ENCODE measurements around the gene B3GALT5.

B3GALT5 gene

DNA sequence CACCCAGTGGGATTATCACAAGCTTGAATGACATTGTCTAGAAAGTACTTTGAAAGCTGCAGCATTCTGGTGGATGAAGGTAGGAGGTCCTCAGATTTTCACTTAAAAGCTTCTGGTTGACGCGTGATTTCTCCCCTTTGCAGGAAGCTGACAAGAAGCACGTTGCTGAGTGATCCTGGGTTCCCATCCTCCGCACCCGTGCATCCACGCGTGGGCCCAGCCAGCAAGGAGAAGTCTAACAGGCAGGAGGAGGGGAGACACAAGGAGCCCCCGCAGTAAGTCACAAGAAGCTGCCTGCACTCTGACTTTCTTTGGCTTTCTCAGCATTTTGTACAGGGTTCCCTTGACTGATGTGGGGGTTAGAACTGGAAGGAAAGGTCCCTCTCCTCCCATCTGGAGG lies 7.8 kb upstream of the B3GALT5 start:
- no peak for DNase-seq (ENCODE audit: low spot score)

DNA sequence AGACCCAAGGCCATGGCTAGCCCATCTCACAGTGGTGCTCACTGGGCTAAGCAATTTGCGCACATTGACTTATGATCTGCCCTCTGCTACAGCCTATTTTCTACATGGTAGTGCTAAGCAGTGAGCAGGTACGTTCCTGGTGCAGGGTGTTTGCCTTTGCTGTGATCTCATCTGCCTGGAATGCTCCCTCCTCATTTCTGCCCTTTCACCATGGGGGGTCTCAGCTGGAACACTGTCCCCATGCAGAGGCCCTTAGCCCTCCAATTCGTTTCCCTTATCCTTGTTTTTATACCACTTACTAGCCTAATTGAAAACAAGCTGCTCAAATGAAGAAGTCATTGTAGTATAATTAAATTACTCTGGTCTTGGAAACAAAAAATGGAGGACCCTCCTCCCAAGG lies 2.0 kb upstream of the B3GALT5 start:
- DNase-seq (ENCODE audit: low spot score), result no peak

DNA sequence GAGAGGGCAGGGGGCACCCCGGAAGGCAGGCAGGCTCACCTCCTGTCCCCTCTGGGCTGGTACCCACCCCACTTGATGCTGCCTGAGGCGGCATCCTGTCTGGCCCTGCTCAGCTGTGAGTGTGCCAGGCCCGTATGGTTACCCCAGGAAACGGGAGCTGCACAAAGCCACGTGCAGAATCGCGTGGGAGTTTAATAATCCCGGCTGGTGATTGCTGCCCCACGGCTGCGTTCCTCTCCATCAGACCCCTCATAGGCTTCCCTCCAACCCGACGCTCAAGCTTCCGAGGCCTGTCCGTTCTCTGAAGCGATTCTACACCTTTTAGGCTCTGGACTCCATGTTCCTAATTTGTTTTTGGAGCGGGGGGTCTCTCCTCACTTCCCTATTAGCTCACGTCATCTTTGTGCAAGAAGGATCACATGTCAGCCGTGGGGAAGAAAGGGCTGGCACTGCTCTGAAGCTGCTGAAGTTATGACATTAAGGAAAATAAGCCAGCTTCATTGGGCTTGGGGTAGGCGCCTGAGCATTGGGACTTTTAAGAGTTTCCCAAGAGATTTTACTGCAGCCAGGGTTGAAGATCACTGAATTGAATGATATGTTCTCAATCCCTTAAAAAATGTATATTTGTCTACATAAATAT lies 1.1 kb upstream of the B3GALT5 start:
- DNase-seq (ENCODE audit: low spot score), result no peak

DNA sequence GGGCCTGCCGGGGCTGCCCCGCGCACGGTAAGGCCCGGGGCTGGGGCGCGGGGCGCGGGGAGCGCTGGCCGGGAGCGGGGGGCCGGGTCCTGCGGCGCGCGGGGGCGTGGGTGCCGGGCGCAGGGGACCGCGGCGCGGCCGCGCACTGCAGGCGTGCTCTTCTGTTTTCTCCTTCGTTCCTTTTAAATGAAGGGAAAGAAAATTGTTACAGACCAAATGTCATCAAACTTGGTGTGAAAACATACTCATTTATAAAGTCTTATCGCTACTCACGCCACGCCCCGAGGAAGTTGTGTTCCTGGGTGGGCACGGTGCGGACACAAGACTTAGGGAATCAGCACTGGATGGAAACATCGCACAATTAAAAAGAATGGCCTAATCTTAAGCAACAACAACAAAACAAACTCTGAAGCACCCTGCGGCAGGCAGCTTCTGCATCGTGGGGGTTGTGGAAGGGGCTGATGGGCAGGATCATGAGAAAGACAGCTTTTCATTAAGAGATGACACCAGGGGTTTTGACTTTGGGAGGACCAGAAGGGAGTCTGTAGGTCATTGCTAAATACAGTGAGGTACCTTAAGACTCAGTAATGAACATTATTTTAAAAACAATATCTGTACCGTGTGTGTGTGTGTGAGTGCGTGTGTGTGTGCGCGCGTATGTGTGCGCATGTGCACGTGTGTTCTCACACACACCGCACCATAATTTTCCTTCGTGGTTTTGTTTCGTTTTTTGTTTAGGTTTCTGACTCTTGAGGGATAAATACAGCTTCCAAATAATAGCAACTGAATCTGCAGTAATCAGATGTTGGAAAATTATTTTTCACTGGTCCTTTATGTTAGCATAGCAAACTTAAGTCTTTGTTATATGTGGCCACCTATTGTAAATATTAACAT lies 548 bp downstream of the B3GALT5 start:
- DNase-seq (ENCODE audit: low spot score), result no peak

DNA sequence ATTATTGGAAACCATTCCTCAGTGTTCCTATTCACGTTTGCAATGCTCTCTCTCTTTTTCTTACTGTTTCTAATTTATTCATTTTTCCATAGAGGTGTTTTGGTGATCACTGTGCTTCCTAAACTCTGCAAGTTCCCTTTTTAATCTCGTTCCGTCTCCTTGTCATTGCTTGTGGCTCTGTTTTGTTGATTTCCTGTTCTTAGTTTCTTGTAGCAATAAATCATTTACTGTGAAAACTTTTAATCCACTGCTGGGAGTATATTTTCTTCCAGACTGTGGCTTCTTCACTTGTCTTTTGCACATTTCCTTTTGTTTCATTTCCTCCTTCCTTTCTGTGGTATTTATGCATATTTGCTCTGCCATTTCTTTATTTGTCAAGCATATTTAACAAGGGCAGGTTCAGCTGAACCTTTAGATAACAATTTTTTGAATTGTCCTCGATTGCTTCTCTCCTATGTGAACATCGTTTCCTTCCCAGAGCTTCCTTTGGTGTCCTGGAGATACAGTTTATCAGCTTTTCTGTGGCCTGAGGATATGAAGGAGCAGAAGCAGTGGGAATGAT lies 3.6 kb downstream of the B3GALT5 start:
- no peak for DNase-seq (ENCODE audit: low spot score)

DNA sequence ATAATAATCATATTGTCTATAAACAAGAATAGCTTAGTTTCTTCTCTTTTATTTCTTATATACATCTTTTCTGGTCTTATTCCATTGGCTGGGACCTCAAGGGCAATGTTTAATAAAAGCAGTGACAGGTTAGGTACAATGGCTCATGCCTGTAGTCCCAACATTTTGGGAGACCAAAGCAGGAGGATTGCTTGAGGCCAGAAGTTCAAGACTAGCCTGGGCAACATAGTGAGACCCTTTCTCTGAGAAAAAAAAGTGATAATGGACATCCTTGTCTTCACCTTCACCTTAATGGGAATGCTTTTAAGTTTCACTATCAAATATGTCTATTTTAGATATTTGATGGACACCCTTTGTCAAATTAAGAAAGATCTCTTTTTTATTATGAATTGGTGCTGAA lies 8.1 kb downstream of the B3GALT5 start:
- no peak for DNase-seq (ENCODE audit: low spot score)

DNA sequence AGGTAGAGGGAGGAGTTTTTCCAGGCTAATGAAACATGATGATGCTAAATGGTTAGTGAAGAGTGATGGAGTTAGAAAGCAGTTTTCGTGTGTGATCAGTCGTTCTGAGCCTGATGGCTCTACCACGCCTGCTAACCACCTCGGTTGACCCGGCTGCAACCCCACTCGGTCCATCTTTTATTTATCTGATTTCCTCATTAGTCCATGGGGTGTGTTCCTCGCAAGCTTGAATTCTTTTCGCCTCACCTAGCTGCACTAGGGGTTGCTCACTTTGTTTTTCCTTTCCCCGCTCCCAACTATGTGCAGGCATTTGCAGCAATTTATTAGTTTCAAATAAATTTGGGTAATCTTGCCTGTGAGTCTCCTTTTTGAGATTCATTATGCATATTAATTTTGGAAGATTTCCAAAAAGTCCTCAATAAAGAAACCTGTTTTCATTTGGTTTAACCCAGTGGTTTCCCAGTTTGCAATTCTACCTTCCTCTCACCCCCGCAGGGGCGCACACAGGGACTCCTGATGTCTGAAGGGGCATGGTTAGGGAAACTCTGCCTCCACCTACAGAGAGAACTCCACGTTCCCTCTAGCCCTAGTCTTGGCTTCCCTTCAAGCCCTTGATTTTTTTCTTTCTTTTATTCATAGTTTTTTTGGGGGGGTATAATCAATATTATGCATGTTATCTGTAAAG lies 12.6 kb downstream of the B3GALT5 start:
- no peak for DNase-seq (ENCODE audit: low spot score)

DNA sequence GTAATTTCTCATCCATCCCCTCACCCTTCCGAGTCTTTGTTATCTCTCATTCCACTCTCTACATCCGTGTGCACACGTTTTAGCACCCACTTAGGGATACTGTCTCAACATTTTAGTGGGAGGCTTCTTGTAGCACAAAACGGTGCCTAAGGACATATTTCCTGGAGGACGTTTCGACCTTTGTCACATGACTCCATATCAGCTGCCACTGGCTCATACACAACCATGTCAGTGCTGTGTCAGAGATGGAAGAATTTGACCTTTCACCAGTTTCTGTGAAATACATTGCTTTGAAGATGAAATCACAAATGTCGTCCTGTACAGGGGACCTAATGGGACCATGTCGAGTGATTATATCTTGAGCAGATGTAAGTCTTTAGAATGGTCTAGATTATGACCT lies 15.6 kb downstream of the B3GALT5 start:
- no peak for DNase-seq (ENCODE audit: low spot score)

DNA sequence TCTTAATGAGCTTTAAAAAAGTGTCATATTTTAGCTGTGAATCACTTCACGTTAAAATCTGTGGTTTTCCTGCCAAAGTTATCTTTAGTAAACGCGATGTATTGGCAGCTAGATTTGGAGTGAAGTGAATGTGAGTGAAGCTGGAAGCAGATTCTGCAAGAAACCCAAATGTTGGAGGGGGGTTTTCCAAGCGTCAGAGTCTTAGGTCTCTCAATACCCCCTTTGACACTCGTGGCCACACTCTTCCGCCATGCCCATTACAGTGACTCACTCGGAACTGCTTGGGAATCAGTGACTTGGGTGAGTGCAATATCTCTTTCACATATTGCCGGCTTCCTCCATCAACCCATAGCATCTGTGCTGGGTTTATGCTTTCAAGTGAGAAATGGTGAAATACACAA lies 17.5 kb downstream of the B3GALT5 start:
- DNase-seq (ENCODE audit: low spot score), result no peak

DNA sequence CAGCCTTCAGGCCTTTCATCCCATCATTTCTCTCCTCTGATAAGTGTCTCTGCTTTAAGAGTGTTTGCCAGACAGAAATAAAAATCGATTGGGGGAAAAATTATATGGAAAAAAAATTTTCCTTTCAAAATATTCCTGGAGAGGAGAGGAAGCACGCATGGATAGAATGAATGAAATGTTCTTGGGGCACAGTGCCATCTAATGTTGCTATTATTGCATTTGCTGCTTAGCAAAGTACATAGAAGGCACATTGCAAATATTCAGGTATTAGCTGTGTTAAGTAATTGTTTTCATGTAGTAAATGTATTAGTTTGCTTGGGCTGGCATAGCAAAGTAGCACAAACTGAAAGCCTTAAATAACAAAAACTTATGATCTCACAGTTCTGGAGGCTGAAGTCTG lies 18.1 kb downstream of the B3GALT5 start:
- no peak for DNase-seq (ENCODE audit: low spot score)

DNA sequence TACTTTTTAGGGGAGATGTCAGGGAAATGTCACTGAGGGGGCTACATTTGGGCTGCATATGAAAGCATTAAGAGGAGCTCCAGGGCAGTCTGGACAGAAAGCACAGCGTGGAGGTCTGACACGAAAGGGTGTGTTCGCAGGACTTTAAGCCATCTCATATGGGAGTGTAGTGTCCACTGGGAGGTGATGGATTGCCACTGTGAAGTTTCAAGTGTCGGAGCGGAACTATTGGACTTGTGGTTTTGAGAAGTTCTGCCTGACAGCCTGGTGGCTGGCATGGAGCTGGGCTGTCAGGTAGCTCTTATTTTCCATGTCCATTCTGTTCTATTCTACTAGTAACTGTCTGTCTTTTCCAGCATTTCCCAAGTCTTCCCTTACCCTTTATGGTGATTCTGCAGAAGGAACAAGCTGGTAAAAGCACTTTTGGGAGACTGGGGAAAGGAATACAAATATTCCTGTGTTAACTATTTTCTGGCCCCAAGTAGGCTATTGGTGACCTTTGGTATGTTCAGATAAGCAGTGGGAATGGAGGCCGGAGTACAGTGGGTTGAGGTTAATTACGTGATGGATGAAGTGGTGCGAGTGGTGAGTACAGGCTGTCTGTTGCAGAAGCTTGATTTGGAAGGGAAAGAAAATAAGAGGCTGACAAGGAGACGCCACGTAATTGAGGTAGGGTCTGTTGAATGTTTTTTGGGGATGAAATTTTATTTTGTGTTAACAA lies 19.3 kb downstream of the B3GALT5 start:
- DNase-seq (ENCODE audit: low spot score), result no peak

DNA sequence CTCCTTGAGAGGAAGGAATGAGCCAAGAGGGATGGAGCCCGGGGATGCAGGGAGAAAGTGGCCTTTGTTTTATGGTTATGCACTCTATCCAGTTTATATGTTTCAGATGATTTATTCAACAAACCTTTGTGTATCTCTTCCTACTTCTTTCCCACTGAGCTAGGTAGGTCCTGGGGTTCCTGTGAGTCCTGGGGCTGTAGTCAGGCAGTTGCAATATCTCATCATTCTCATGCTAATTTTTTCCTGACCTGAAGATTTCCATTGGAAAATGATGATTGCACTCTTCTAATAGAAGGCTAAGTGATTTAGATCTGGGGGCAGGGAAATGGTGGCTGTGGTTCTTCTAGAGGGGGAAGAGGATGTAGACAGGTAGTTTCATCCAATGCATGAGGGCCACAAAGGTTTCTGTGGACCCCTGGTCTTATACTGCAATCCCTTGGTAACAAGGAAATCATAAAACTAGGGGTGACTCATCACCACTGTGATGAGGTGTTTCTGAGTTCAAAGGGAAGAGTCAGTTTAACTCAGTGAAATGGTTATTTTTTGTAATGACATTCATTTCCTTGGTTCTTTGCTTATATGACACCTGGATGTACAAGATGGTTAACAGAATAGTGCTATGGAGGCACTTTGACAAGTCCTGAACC lies 20.2 kb downstream of the B3GALT5 start:
- no peak for DNase-seq (ENCODE audit: low spot score)

DNA sequence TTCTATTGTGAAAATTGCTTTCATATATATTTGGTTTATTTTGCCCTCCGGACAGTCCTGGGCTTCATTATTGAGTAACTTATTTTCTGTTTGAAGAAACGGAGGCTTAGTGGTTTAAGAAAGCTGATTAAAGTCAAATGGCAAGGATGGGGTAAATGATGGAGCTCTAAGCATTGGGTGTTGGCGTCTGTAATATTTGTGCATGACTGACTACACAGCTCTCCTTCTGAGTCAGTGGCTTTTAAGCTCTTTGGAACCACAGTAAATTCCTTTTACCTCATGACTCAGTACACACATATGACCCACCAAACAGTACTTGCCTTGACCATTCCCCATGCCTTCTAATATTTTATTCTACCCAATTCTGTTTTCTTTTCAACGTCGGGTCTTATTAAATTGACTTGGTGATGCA lies 21.0 kb downstream of the B3GALT5 start:
- DNase-seq (ENCODE audit: low spot score), result no peak

DNA sequence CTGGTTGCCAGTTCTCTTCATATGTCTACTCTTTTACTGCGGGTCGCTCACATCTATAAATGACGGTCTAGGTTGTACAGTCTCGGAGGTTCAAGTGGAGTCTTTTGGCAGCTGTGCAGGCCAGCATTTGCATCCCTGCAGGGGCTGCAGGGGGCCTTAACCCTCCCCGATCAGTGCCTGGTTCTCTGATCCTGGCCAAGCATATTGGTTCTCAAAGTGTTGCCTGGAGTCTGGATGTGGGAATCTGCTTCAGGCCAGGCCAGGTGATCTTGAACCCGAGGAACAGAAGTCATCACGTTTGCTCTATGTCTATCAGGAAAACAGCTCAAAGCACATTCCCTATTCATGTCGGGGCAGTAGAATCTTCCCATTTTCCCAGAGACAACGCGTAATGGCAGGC lies 21.8 kb downstream of the B3GALT5 start:
- DNase-seq (ENCODE audit: low spot score), result no peak

DNA sequence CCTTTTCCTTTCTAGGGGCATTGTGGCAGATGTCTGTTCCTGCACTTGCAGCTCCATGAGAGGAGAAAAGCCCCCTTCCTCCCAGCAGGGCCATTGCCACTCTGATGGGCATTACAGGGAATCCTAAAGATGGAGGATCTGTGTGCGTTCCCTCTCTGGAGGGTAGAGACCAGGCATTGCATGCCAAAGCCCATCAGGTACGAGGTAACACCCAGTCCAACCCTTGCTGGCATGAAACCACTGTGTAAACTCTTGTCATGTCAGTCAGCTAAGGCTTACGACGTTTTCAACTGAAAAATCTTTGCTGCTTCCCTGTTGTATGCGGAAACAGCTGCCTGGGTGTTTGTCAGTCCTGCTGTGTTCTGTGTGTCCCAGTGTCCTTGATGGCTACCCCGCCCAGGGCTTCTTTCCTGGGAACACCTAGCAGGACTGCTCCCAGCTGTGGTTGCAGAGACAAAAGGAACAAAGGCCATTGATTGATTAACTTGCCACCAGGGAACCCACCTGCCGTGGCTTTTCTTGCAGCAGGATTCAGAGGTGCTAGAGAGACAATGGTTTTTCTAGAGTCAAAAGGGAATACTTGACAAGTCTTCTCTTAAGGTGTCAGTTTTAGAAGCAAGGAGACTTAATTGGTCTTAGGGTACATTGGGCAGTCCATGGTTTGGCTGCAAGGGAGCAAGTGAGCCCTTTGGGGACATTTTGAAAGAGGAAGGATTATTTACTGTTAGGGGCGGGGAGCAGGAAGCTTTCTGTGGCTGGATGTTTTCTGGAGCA lies 24.6 kb downstream of the B3GALT5 start:
- no peak for DNase-seq (ENCODE audit: low spot score)

DNA sequence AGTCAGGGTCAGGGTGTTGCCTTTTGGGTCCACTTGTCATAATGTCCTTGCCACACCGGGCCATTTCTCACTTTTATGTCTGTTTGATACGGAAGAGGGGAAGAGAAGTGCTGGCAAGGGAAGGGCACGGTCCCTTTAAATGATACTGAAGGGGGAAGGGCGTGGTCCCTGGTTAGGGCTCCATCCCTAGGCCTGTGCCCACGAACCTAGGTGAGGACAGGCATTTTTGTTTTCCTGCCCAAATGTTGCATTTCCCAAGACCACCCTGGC lies 25.2 kb downstream of the B3GALT5 start:
- no peak for DNase-seq (ENCODE audit: low spot score)

DNA sequence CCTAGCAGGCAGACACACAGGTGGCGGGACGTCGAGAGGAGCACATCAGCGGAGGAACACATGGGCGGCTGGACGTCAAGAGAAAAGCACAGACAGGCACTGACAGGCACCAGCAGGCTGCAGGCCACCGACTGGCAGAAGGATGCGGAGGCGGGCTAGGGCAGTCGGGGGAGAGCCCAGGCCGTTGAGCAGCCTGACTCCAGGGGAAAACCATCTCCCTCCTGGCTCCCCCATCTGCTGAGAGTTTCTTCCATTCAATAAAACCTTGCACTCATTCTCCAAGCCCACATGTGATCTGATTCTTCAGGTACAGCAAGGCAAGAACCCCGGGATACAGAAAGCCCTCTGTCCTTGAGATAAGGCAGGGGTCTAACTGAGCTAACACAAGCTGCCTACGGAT lies 25.5 kb downstream of the B3GALT5 start:
- DNase-seq (ENCODE audit: low spot score), result no peak

DNA sequence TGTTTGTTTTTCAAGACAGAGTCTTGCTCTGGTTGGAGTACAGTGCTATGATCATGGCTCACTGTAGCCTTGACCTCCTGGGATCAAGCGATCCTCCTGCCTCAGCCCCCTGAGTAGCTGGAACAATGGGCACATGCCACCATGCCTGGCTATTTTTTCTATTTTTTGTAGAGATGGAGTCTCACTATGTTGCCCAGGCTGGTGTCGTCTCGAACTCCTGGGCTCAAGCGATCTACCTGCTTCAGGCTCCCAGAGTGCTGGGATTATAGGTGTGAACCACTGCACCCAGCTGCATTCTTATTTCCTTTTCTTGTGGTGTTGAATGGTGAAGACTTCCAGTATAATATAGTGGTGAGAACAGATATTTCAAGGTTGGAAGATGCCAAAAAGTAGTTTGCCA lies 28.0 kb downstream of the B3GALT5 start:
- DNase-seq (ENCODE audit: low spot score), result no peak

DNA sequence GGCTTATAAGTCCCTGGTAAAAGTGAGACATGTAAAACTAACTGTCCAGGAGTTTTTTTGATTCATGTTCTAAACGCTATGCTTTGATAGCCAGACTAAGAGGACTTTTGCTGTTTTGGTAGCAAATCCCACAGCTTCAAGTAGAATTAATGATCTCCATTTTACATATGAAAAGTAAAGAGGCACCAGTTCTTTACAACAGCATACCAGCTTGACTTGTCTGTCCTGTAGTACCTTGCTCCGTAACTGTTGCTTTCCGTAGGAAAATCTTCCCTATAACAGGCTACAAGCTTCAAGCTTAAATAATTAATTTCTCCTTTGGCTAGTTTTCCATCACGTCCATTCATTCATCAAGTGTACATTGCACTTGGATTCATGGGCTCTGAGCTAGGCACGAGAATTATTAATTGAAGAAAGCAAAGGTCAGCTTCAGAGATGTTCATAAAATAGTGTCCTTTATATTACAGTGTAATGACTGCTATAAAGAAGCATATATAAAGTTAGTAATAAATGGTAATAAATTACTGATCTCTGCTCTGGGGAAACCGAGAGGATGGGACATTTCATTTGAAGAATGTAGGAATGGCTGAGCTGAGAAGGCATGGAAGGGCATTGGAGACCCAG lies 29.2 kb downstream of the B3GALT5 start:
- DNase-seq (ENCODE audit: low spot score), result no peak

DNA sequence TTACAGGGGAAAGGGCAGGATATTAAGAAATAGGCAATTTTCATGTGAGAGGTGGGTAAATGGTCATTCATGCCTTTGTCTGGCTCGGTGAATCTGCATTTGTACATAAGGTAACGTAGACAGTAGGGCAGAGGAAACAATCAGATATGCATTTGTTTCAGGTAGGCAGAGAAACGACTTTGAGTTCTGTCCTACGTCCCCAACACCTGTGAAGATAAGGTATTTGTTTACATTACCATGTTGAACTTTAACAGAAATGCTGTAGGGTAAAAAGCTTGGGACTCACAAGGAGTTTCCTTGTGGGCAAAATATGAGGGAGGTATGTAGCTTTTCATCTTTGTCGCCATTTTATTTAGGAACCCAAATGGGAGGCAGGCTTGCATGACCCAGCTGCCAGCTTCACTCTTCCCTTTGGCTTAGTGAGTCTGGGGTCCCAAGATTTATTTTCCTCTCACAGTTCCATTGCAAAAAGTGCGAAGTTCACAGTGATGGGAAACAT lies 31.4 kb downstream of the B3GALT5 start:
- DNase-seq (ENCODE audit: low spot score), result no peak

Measured in left forelimb (tissue), 1 donor.